Pulmonary artery endothelial cell (primary cell): ENCODE results near the gene PRSS48. TPM values are rescaled to one million over a fixed set of nuclear protein-coding genes. Genes with fewer than 3 reads are reported as not detected.
A peak's percentile ranks its signal among the peaks of the same experiment; 100 is the strongest.
"Not testable (repeated sequence)": the region's sequence is repeated elsewhere in the genome, so short reads cannot be mapped to it uniquely, and the experiment has no call there.

ENCODE experiments used
- DNase-seq: peaks from one replicate; pipeline ENCODE4 v3.0.0-alpha.2; 2011; ENCODE audit warnings: low read depth, low spot score
- total RNA-seq: library from RNA; depleted of rRNA; stranded (reverse); fragments of >200 nt; gene quantifications from 2 replicates; pipeline ENCODE4 v1.2.3, GENCODE V29; 2014

PRSS48 gene
- total RNA-seq, 1 donor from 2014 or later: not detected

- no peak for DNase-seq
Measured at GRCh38 chr4:151316645-151317044, 39.7 kb downstream of the PRSS48 start.

- no peak for DNase-seq
Measured at GRCh38 chr4:151318307-151319006, 41.5 kb downstream of the PRSS48 start.

- DNase-seq: no peak
Measured at GRCh38 chr4:151319490-151319889, 42.5 kb downstream of the PRSS48 start.

- no peak for DNase-seq
Measured at GRCh38 chr4:151321586-151321985, 44.6 kb downstream of the PRSS48 start.

- DNase-seq: not testable (repeated sequence)
Measured at GRCh38 chr4:151322161-151322560, 45.2 kb downstream of the PRSS48 start.

- no peak for DNase-seq
Measured at GRCh38 chr4:151322570-151322969, 45.6 kb downstream of the PRSS48 start.

- no peak for DNase-seq
Measured at GRCh38 chr4:151323667-151324066, 46.7 kb downstream of the PRSS48 start.

- DNase-seq: no peak
Measured at GRCh38 chr4:151324124-151324751, 47.3 kb downstream of the PRSS48 start.

- DNase-seq: peak; percentile 8
Measured at GRCh38 chr4:151324752-151325110, 47.8 kb downstream of the PRSS48 start.

GRCh38 chr4:151325111-151325948 lies 48.4 kb downstream of the PRSS48 start, which contains the start of gene SH3D19:
SH3D19 (minus strand) TSS chr4:151325605; CDS start chr4:151325352, 253 bp downstream.
- DNase-seq: peak; percentile 53

GRCh38 chr4:151325949-151326246 lies 48.9 kb downstream of the PRSS48 start:
- DNase-seq: no peak

GRCh38 chr4:151329217-151330007 lies 52.5 kb downstream of the PRSS48 start:
- DNase-seq: no peak

GRCh38 chr4:151331276-151332042 lies 54.5 kb downstream of the PRSS48 start:
- no peak for DNase-seq

- DNase-seq: no peak
Measured at GRCh38 chr4:151339467-151339866, 62.5 kb downstream of the PRSS48 start.

GRCh38 chr4:151340751-151341385 lies 63.9 kb downstream of the PRSS48 start:
- DNase-seq: no peak

Other genes starting within 250 kb of the PRSS48 start
- 1,655 and 2,296 TPM in 2 replicates for gene RPS3A, start 177.5 kb upstream of the PRSS48 start, total RNA-seq
- gene SH3D19, start 48.4 kb downstream of the PRSS48 start, total RNA-seq: 43.0 and 54.5 TPM in 2 replicates
- gene FHIP1A, start 132.0 kb downstream of the PRSS48 start, total RNA-seq: 0.42 and 0.59 TPM in 2 replicates